ENCODE measurements around the gene LCLAT1.

- no peak for TF ChIP-seq EP300 (IDR thresholded peaks at IDR 0.05)
- no peak for TF ChIP-seq POLR2A (IDR thresholded peaks at IDR 0.05)
- peak in 2 of 4 experiments; percentile 6 to 35 for TF ChIP-seq CTCF (IDR thresholded peaks at IDR 0.05)
Measured at GRCh38 chr2:30475542-30475941, 28.5 kb downstream of the LCLAT1 start.
